GM18502 (cell line): ENCODE data around the gene TLN1.
A peak's percentile ranks its signal among the peaks of the same experiment; 100 is the strongest.

Experiments
- ATAC-seq: cut with Tn5 transposase; IDR thresholded peaks from one replicate; pipeline ENCODE4 v1.9.1; 2021; ENCODE audit warnings: mild to moderate bottlenecking; ENCODE audit not compliant: unreplicated experiment, poor library complexity

The TLN1 gene, protein sequence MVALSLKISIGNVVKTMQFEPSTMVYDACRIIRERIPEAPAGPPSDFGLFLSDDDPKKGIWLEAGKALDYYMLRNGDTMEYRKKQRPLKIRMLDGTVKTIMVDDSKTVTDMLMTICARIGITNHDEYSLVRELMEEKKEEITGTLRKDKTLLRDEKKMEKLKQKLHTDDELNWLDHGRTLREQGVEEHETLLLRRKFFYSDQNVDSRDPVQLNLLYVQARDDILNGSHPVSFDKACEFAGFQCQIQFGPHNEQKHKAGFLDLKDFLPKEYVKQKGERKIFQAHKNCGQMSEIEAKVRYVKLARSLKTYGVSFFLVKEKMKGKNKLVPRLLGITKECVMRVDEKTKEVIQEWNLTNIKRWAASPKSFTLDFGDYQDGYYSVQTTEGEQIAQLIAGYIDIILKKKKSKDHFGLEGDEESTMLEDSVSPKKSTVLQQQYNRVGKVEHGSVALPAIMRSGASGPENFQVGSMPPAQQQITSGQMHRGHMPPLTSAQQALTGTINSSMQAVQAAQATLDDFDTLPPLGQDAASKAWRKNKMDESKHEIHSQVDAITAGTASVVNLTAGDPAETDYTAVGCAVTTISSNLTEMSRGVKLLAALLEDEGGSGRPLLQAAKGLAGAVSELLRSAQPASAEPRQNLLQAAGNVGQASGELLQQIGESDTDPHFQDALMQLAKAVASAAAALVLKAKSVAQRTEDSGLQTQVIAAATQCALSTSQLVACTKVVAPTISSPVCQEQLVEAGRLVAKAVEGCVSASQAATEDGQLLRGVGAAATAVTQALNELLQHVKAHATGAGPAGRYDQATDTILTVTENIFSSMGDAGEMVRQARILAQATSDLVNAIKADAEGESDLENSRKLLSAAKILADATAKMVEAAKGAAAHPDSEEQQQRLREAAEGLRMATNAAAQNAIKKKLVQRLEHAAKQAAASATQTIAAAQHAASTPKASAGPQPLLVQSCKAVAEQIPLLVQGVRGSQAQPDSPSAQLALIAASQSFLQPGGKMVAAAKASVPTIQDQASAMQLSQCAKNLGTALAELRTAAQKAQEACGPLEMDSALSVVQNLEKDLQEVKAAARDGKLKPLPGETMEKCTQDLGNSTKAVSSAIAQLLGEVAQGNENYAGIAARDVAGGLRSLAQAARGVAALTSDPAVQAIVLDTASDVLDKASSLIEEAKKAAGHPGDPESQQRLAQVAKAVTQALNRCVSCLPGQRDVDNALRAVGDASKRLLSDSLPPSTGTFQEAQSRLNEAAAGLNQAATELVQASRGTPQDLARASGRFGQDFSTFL (N-terminal part only)

DNA sequence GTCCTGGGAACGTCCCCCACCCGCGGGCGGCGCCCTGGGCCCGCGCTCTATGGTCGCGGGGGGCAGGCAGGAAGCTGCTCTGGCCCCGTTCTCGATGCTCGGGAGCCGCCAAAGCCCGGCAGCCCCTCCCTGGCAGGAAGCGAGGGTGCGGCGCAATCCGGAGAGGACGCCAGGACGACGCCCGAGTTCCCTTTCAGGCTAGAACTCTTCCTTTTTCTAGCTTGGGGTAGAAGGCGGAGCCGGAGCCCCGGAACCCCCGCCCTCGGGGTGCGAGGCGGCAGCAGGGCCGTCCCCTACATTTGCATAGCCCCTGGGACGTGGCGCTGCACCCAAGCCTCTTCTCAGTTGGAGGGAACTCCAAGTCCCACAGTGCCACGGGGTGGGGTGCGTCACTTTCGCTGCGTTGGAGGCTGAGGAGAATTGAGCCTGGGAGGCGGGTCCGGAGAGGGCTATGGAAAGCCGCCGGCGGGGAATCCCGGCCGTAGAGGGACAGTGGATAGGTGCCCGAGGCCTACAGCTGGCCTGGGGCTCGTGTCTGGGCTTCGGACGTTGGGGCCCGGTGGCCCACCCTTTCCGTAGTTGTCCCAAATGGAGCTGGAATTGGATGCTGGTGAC, at the start of gene TLN1, which contains the start of gene CREB3:
TSS of gene TLN1 (minus strand) at position 11 of the 615 bp plus-strand sequence. CDS start 6,501 bp downstream, outside the sequence.
TSS of gene CREB3 (plus strand) at position 482 of the 615 bp plus-strand sequence. CDS start at position 589, 107 bp downstream.
- peak; percentile 80 for ATAC-seq

DNA sequence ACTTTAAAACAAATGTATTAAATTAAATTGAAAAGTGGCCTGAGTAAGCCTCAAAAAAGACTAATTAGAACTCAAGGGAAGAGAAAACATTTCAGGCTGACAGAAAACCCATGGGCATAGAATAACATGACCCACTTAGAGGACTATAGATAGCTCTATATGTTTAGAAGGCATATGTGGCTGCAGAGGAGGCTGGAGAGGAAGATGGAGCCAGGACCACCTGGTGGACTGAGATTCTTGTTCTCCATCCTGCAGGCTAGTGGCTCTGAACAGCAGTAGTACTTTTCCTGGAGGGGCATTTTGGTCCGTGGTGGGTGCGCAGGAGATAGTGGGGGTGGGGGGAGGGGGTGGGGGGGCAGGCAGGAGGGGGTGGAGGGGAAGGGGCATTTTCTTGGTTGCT, 49.1 kb upstream of the TLN1 start:
- ATAC-seq: no peak

DNA sequence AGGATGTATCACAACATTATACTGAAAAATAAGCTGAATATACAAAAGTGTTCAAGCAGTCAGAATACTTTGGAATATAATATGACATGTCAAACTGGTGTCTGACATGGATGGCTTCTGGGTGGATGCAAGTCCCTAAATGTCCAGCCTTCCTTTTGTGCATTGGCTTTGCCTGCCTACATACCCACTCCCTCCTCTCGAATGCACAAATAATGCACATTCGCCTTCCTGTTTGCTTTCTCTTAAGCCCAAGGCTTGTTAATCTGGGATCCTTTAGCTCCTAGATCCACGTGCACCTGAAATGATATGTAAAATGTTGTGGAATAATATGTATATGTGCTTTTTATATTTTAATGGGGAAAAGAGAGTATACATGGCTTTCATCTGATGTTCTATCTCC, 46.5 kb upstream of the TLN1 start:
- ATAC-seq: no peak

DNA sequence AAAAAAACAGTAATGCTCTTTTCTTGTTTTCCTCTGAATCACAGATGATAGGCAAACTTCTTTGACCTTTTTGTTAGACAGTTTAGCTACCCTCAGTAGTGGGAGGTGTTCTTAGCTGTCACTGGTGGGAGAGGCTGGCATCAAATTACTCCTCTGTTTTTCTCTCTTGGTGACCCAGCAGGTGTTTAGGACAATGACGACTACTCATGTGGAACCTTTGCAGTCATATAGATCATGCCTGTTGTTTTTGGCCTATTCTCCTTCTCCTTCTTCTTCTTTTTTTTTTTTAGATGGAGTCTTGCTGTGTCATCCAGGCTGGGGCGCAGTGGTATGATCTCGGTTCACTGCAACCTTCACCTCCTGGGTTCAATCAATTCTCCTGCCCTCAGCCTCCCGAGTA, 44.0 kb upstream of the TLN1 start:
- no peak for ATAC-seq

DNA sequence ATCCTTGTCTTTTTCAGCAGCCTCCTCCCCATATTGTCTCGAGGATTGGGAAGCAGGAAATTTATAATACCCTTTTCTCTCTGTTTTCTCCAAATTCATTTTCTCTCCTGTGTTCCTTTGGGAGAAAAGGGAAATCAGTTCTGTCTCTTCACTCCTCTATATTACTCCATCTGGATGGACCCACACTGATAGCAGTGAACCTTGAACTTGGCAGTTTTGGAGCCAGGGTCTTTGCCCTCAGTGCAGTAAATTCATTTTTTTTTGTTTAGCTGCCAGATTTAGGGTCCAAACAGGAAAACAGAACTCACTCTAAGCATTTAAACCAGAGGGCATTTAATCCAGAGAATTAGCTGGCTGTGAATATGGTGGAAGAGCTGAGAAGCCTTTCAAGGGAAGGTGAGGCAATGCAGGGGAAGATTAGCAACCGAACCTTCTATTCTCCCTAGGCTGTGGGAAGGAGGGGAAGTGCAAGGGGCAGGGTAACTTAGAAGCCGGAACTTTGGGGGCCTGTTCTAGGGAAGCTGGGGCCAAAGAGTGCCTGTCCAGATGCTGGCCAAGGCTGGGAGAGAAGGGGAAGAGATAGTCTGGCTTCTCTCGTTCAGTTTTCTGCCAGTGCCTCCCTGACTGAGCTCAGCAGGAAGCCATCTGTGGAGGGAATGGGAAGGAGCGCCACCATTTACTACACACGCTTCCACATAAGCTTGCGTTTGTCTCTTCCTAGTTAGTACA, 43.1 kb upstream of the TLN1 start:
- no peak for ATAC-seq

DNA sequence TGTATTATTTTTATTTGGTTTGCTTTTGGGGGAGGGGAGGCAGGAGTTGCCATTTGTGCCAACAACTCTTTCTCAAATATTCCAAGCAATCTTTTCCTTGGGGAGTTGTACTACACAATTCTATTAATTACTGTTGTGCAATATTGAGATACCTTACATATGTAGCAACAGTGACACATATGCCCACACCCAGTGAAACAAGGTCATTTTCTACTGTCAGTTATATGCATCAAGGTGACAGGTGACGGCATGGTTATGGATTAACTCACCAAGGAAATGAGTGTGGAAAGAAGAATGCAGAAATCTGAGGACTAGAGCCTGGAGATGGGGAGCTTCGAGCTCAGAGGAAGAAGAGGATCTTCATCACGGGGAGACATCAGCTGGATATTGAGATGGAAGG, 39.9 kb upstream of the TLN1 start:
- no peak for ATAC-seq

DNA sequence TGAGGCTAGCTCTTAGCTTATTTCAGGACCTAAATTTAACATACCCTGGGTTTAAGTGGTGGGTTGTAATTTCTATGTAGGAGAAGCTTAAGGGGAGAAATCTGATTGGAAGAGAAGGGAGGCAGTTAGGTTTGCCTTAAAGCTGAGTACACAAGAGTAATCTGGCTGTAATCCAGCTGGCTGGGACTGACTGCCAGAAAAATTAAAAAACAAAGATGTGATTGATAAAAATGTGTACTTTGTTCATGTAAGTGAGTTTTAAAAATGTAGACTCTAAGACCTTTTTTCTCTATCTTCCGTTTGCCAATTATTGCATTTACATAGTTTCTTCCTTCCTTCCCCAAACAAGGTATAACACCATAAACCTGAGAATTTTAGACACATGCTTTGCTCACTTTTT, 39.5 kb upstream of the TLN1 start:
- no peak for ATAC-seq

DNA sequence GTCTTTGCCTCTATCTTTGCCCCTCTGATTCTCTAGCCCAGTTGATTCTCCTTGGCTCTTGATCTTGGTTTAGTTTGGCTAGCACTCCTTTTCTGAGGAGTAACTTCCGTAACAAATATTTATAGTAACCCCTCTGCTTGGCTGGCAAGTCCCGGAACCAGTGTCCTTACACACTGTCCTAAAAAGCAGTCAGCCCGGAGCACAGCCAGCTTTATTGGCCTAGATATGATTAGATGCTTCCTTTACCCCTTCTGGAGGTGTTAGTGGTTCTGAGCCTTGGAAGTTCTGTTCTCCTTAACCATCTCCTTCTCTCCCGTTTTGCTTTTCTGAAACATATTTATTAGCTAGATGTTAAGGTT, 39.1 kb upstream of the TLN1 start:
- no peak for ATAC-seq

DNA sequence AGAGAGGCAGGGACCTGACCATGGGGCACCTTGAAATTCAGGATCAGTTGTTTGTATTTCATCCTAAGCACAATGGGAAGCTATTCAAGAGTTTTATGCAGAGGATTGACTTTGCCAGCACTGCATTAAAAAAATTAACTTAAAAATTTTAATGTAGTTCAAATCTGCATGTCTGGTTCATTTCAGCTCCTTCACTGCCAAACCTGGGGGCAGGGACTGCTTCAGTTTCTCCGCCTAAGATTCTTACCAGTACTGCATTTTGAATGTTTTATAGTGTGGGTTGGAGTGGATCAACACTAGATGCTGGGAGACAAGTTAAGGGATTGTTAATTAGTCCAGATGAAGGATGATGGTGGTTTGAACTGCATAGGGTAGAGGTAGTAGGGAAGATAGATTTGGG, 37.8 kb upstream of the TLN1 start:
- ATAC-seq: no peak

DNA sequence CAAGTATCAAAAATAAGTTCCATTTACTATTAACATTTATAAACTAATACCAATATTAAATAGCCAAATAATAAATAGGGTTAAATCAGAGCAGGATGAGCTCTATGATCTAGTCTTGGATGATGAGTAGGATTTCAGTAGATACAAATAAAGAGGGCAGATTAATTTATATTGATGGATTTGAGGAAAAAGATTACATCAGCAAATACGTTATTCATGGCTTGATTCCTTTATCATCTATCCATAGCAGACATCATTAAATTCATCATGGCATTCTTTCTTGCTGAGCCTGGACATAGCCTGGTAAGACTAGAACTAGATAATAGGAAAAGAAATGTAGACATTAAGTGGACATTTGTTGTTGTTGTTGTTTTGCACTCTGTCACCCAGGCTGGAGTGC, 35.5 kb upstream of the TLN1 start:
- no peak for ATAC-seq

DNA sequence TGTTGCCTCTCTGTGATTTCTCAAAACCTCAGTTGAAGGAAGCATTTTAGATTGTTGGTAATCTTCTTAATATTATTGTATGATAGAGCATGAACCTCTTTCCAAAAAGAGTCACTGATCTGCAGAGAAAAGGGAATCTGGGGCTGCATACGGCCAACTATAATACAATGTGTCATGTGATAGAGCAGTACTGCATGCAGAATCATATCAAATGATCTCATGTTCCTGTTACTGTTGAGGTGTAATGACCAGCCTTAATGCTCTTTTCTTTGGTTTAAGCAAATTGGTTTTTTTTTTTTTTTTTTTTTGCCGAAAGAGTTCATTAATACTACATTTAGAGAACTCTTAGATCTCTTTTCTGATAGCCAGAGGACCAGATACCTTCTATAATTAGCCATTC, 35.0 kb upstream of the TLN1 start:
- no peak for ATAC-seq

DNA sequence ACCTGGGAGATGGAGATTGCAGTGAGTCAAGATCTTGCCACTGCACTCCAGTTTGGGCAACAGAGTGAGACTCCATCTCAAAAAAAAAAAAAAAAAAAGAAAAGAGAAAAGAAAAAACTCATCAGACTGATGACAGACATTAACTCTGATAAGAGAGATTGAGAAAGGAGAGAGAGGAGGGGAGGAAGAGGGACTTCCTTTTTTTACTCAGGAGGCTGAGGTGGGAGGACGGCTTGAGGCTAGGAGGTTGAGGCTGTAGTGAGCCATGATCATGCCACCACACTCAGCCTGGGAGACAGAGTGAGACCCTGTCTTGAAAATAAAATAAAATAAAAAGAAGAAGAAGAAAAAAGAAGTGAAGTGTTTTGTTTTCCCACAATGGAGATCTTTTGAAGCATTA, 31.8 kb upstream of the TLN1 start:
- ATAC-seq: no peak

DNA sequence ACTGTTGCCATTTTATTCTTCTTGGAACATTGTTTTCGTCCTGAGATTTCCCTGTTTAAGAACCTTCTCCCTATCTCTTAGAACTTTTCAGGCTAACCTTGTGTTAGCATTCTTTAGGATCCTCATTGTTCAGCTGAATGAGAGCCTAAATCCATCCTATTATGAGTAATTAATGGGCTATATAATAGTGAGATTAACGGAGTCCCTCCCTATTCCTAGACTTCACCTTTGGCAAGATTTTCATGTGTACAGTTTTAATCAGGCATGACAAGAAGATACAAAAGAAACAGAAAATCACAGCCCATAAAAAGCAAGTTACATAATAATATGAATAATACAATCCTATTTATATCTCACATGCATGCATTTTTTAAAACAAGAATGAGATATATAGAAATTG, 31.2 kb upstream of the TLN1 start:
- ATAC-seq: no peak

DNA sequence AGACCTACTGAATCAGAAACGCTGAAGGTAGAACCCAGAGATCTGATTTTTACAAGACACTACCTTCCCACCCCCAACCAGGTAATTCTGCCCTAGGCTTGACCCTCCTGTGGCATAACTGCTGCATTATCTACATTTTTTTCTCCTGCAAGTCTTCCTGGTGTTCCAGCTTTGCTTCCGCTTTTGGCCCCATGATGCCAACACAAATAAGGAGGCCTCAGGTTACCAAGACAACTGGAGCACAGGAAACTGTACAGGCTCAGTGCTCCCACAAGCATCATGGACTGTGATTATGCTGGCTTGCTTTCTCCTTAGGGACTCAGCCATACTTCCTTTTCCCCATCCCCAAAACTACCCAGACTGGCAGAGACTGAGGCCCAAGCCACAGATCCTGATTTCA, 28.7 kb upstream of the TLN1 start:
- no peak for ATAC-seq

DNA sequence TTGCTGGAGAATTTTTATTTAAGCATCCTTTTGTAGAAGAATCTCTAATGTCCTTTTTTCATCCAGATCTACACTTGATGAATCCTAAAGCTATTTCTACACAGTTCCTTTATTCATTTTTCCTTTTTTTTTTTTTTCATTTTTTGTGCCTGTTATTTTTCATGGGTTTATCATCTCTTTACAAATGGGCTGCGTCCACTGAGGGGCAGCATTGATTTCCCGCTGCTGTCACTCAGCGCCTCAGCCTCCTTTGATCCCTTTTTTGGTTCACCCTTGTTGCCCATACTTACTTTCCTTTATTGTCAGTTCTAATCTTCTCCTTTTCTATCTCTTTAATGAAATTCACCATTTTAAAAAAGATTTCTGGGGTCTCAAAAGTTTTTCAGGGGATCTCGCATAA, 27.8 kb upstream of the TLN1 start:
- ATAC-seq: no peak

DNA sequence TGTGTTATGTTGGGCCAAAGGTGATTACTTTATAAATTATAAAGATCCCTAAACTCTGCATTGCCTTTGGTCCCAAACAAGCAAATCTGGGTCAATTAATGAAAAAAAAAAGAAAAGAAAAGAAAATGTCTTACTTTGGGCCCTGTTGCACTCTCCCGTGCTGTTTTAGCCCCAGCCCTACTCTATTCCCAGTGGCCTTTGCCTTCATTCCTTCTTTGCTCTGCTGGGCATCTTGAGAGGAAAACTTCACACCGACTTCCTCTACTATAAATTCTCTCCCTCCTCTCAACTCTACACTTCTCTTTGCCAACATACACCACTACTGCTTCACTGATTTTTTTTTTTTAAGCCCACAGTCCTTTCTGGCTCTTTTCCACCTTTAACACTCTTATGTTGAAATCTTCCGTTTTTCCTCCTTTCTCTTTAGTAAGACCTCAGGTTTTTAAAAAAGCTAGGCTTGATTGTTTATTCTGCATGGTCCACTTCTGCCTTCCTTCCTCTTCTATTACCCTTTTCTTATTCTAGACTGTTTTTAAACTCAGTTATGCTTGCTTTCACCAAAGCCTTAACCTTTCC, 26.6 kb upstream of the TLN1 start:
- ATAC-seq: no peak

DNA sequence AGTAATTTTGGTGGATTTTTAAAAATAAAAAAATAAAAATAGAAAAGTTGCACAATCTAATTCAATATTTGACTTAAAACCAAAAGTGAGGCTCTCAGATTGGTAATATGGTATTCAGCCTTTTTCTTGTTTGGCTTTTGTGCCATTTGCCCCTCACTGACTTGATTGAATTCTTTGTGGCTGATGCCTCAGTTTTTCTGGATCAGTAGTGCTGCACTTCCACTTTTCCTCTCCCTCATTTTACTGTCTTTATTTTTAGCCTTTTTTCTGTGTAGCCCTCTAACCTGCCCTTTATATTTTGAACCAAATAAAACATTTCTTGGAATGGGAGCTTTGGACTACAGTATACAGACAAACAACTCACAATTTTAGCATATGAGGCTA, 25.9 kb upstream of the TLN1 start:
- ATAC-seq: no peak

DNA sequence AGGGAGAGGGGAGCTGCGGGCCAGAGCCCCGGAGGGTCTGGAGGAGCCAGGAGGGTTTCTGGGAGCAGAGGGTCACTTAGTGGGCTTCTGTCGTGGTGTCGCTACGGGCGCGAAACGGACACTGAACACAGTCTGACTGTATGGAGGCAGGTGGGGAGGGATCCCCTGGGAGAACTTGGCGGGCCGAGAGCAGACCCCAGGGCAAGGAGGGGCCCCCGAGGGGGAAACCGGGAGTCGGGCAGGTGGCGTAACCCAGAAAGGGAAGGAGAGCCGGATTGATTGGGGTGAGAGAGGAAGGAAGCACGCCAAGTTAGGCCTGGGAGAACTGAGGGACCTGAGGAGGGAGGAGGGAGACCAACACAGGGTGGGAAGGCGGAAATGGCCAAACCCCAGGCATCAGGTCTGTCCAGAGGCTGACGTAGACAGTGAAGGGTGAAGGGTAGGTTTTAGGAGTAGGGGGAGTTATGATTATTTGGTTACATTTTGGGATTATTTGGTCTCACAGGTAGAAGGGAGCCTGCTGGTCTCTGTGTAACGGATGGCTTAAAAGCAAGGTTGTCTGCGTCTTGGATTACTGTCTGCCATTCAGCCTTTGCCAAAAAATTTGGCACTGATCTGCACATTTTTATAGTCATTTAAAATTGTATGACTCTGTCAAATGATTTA, 25.4 kb upstream of the TLN1 start:
- peak; percentile 55 for ATAC-seq
